SH-SY5Y (cell line): ENCODE measurements around the gene AKT3.

Source experiments
- GATA2 ChIP-seq: IDR thresholded peaks from 2 replicates; pipeline ENCODE4 v1.6.1; 2011; ENCODE audit warnings: mild to moderate bottlenecking, low read depth, low read length
- GATA3 ChIP-seq: IDR thresholded peaks from 2 replicates; pipeline ENCODE4 v1.6.1; 2011; ENCODE audit warnings: low read depth, mild to moderate bottlenecking, low read length, moderate library complexity

DNA sequence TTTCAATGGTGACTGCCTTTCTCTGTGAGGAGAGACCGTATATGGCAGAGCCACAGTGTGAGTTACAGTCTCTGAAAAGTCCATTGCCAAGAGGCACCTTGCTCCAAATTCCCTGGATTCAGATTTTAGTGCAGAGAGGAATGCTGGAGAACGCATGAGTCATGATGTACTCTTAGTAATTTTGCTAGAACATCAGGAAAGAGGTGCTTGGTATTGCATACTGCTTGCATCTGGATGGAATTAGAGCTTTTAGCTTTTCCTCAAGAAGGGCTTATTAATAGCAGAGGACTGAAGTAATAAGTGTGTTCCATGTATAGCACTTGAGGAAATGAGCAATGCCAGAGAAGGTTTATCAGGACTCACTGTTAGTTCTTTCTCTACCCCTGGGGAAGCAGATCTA, 40.5 kb upstream of the AKT3 start:
- TF ChIP-seq GATA3 (no peak), GATA2 (no peak)
